NOMO-1 (cell line): ENCODE measurements around the gene VAMP1.

Experiments used
- DNase-seq, 2 experiments: peaks; one replicate each; lab custom pipeline; 2025; ENCODE audit not compliant: unreplicated experiment in 2 of 2; lab: John Stamatoyannopoulos, UW

VAMP1 gene

GRCh38 chr12:6452245-6452943 lies 18.1 kb downstream of the VAMP1 start:
- DNase-seq = no peak

DNA sequence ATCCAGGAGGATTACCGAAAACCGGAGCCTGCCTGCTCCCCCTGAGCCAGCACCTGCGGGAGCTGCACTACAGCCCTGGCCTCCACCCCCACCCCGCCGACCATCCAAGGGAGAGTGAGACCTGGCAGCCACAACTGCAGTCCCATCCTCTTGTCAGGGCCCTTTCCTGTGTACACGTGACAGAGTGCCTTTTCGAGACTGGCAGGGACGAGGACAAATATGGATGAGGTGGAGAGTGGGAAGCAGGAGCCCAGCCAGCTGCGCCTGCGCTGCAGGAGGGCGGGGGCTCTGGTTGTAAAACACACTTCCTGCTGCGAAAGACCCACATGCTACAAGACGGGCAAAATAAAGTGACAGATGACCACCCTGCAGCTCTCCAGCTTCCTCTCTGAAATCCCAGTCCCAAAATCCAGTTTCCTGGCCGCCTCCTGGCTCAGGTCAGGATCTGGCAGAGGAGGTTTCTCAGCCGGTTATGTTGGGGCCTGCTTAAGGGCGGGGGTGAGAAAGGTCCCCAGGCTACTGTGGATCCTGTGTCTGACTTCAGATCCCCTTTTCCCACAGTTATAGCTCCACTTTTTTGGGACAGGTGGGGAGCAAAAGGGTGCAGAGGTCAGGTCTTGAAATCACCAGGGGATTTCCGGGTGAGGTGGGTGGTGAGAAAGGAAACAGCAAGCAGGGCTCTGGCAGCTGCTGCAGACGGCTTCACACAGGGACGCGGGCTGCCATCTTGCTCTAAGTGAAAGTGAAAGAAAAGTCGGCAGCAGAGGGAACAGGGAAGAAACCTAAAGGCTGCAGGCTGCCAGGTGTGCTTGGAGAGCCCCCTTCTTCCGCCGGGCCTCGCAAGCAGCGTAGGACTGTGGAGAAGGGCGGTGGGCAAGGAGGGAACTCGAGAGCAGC lies 18.9 kb downstream of the VAMP1 start, which contains the start of gene TAPBPL:
Gene TAPBPL (plus strand): TSS at position 695 of the 897 bp plus-strand sequence. CDS start 207 bp downstream, outside the sequence.
- peak; percentile 53 to 72 for DNase-seq

DNA sequence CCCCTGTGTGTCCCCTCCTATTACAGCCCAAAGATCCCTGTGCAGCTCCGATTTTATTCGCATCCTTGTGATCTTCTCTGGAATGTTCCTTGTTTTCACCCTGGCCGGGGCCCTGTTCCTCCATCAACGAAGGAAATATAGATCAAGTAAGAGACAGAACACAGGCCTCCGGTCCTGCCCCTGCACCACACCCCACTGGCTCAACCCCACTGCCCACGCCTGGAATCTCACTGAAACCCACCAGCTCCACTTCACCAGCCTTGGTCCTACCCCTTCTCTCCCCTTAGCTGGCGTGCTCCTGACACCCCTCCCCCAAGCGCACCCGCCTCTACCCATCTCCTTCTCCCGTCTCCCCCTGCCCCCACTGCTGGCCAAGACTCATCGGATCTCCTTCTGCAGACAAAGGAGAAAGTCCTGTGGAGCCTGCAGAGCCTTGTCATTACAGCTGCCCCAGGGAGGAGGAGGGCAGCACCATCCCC lies 19.6 kb downstream of the VAMP1 start:
- DNase-seq = no peak

GRCh38 chr12:6450091-6450868 lies 20.2 kb downstream of the VAMP1 start:
- no peak for DNase-seq

GRCh38 chr12:6444704-6445688 lies 25.5 kb downstream of the VAMP1 start, which contains the start of gene CD27:
CD27 (plus strand) TSS chr12:6444955; CDS start chr12:6445096, 141 bp downstream.
- DNase-seq = no peak

- DNase-seq = no peak
These were observed 26.4 kb downstream of the VAMP1 start for GRCh38 chr12:6444031-6444430.

DNA sequence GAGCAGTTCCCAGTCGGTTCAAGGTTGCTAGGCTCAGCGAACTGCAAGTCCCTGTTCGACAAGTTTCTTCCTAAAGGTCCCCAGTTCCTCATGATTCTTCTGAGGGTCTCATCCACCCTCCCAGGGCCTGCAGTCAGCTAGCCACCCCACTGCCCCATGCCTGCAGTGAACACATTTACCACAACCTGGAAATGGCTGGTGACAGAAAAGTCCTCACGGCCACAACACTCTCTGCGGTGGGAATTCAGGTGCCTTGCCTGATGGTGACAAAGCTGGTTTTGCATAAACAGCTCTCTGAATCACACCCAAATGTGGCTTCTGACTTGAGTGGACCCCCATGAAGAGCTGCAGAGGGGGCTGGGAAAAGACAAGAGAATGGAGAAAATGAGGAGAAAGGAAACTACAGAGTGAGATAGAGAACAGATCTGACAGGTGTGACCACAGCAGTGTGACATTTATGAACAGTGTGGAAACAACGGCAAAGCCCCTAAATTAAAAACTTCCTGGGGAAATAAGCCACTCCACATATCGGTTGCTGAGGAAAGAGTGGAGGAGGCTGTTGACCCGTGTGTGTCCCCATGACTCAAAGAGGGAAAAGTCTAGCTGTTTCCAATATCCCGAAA lies 27.0 kb downstream of the VAMP1 start:
- no peak for DNase-seq

GRCh38 chr12:6442836-6443235 lies 27.6 kb downstream of the VAMP1 start:
- no peak for DNase-seq

- no peak for DNase-seq
These were observed 30.1 kb downstream of the VAMP1 start for GRCh38 chr12:6440391-6440790.

GRCh38 chr12:6438345-6438744 lies 32.1 kb downstream of the VAMP1 start:
- no peak for DNase-seq

- no peak for DNase-seq
These were observed 32.9 kb downstream of the VAMP1 start for GRCh38 chr12:6437586-6437985.

DNA sequence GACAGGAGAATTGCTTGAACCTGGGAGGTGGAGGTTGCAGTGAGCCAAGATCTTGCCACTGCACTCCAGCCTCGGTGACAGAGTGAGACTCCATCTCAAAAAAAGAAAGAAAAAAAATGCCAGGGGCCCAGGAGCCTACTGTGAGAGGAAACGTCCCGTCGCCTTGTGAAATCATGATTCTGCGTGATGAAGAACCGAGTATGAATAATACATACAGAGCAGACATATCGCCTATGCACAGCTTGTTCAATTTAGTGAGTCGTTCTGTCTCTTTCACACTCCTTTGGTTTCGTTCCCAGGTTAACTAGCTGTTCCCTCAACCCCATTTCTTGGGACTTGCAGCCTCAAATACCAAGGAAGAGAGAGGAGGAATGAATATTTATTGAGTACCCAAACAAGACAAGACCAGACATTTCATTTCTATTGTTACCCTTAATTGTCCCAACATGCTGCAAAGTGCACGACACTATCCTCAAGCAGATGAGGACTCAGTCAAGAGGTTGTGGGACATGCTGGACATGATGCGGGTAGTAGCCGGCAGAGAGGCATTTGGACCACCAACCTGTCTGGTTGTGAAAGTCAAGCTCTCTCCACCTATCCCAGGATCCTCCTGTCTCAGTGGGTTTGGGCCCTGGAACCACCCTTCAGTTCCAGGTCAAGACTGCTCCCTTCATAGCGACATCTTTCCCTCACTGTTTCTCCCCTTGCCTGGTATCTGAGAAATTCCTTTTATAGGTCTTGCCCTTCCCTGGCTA lies 34.3 kb downstream of the VAMP1 start:
- DNase-seq = no peak

DNA sequence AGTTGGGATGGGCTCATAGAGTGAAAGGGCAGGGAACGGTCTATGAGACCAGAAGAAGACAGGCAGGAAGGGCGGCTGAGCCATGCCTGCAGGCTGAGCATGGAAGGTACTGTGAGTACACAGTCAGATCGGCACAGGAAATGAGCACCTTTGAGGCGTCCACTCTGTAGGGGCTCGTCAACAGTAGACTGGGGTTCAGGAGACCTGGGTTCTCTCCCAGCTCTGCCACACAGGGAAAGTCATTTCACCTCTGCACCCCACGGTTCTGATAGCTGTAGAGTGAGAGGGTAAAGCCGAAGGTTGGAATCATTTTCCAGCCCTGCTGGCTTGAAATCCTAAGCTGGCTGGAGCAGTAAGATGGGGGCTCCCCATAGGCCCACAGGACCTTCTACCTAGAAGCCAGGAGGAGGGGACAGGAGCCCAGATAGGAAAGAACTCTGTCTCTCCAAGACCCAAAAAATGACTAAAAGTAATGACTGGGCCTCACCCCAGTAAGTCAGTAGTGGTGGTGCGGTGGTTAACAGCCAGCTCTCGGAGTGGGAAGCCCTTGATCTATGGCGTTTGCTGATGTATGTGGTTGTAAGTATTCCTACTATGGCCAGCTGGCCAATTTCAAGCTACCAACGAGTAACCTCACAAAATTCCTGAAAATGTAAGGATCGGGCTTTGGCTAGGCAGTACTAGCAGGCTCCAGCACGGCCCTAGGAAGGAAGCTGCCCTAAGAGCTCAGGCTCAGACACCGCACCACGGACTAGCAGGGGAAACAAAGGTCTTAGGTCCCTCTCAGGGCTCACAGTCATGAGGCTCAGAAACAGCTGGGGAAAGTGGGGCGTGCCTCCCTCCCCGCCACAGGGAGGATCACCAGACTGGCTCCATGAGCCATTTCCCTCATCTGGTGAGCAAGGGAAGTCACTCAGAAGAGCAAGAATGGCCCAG lies 36.0 kb downstream of the VAMP1 start:
- no peak for DNase-seq

- no peak for DNase-seq
These were observed 37.5 kb downstream of the VAMP1 start for GRCh38 chr12:6432991-6433390.

- peak; percentile 69 to 81 for DNase-seq
These were observed 40.1 kb downstream of the VAMP1 start for GRCh38 chr12:6430124-6430989.

- no peak for DNase-seq
These were observed 42.2 kb downstream of the VAMP1 start for GRCh38 chr12:6428326-6428725.
